OCI-M1 (cell line): Measurements from ENCODE around the gene B4GALT6.

ENCODE experiments used
- DNase-seq: peaks from one replicate; lab custom pipeline; 2025; lab: John Stamatoyannopoulos, UW

Gene B4GALT6

GRCh38 chr18:31688606-31689005 lies 4.2 kb upstream of the B4GALT6 start:
- DNase-seq = no peak

- DNase-seq = no peak
Observed at GRCh38 chr18:31686986-31687928, 2.9 kb upstream of the B4GALT6 start.

- DNase-seq = no peak
Observed at GRCh38 chr18:31686572-31686971, 2.2 kb upstream of the B4GALT6 start.

- DNase-seq = peak; percentile 83
Observed at GRCh38 chr18:31685097-31686082, 1.0 kb upstream of the B4GALT6 start.

GRCh38 chr18:31683968-31684278 lies 458 bp downstream of the B4GALT6 start:
- DNase-seq = no peak

- DNase-seq = no peak
Observed at GRCh38 chr18:31683106-31683505, 1.3 kb downstream of the B4GALT6 start.

GRCh38 chr18:31680831-31681568 lies 3.4 kb downstream of the B4GALT6 start:
- peak; percentile 55 for DNase-seq

GRCh38 chr18:31680433-31680811 lies 4.0 kb downstream of the B4GALT6 start:
- DNase-seq = no peak

- DNase-seq = no peak
Observed at GRCh38 chr18:31679791-31680432, 4.5 kb downstream of the B4GALT6 start.

- DNase-seq = no peak
Observed at GRCh38 chr18:31679133-31679742, 5.1 kb downstream of the B4GALT6 start.

GRCh38 chr18:31678425-31678824 lies 6.0 kb downstream of the B4GALT6 start:
- no peak for DNase-seq

- DNase-seq = peak; percentile 57
Observed at GRCh38 chr18:31677592-31677991, 6.8 kb downstream of the B4GALT6 start.

GRCh38 chr18:31675404-31675803 lies 9.0 kb downstream of the B4GALT6 start:
- DNase-seq = no peak

- no peak for DNase-seq
Observed at GRCh38 chr18:31672628-31673135, 11.7 kb downstream of the B4GALT6 start.

- DNase-seq = no peak
Observed at GRCh38 chr18:31671951-31672350, 12.4 kb downstream of the B4GALT6 start.

- no peak for DNase-seq
Observed at GRCh38 chr18:31669541-31669940, 14.8 kb downstream of the B4GALT6 start.

GRCh38 chr18:31667185-31667584 lies 17.2 kb downstream of the B4GALT6 start:
- peak; percentile 22 for DNase-seq

GRCh38 chr18:31666055-31666454 lies 18.3 kb downstream of the B4GALT6 start:
- DNase-seq = no peak

GRCh38 chr18:31664101-31664500 lies 20.3 kb downstream of the B4GALT6 start:
- no peak for DNase-seq

- DNase-seq = no peak
Observed at GRCh38 chr18:31661965-31662364, 22.4 kb downstream of the B4GALT6 start.

- no peak for DNase-seq
Observed at GRCh38 chr18:31660763-31661162, 23.6 kb downstream of the B4GALT6 start.
